CD4-positive, alpha-beta T cell treated with Interleukin-4 for 4 hours (primary cell): ENCODE results near the gene GARNL3.

Experiments
- DNase-seq: peaks from one replicate; pipeline ENCODE4 v3.0.0-alpha.2; 2020

GARNL3 gene

DNA sequence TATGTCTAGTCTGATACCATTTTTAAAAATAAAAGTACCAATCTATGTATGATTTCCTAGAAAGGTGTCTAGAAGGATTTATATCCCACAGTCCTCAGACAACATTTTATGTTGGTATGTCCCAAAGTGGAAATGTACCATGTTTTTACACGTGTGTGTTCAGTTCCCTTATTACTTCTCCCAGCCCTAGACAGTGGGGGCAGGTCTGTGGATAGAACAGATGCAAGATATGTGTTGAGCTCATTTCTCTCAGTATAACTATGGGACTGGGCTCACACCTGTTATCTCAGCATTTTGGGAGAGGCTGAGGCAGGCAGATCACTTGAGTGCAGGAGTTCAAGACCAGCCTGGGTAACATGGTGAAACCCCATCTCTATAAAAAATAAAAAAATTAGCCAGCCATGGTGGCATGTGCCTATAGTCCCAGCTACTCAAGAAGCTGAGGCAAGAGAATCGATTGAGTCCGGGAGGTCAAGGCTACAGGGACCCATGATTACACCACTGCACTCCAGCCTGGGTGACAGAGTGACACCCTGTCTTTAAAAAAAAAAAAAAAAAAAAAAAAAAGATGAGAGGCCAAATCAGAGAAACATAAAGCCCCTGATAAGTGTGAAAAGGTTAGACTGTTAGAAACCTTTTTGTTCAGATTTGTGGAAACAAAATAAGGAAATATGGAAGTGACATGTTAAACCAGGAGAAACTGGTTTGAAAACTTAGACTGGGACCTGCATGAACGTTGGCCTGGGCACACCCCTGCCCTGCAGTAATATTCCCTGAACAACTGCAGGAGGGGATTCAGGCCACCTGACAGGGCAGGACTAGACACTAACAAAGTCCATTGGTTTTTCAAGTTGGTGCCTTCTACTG, 125.0 kb downstream of the GARNL3 start:
- DNase-seq, result no peak

DNA sequence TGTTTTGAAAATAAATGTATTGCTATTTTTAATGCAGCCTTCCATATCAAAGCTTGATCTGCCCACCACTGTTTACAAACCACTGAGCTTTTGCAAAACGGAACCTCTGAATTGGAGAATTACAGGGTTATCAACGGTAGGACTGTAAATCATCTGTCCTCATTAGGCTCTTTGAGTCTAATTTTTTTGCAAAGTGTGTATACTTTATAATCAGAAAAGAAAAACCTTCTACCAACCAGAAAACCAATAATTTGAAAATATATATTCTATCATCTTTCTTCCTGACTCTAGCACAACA, 125.6 kb downstream of the GARNL3 start:
- DNase-seq, result no peak

DNA sequence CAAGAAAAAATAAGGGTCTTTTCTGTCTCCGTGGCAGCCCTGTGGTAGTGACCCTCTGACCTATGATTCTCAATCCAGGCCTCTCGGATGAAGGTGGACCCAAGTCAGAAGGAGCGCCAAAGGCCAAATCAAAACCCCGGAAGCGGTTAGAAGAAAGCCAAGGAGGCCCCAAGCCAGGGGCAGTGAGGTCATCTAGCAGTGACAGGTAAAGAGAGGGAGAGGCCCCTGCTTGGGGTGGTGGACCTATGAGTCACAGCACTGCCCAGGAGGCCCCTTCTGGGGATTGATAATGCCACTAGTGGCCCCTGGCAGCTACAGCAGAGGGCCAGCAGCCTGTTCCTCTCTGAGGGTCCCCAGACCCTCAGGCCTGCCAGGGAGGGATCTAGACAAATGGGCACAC, 126.0 kb downstream of the GARNL3 start:
- no peak for DNase-seq

DNA sequence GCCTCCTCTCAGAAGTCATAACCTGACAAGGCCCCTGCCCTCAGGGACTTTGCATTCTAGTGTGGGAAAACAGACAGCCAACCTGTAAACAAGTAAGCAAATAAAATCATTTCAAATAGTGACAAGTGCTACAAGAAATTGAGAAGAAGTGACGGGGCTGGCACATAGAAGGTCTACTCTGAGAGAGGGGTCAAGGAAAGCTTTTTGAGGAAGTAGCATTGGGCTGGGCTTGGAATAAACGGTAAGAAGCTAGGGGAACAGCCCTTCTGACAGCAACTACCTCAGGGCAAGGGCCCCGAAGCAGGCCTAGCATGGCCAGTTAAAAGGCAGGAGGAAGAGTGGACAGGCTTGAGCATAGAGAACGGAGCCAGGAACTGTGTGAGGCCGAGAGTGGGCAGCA, 127.6 kb downstream of the GARNL3 start:
- DNase-seq, result no peak

DNA sequence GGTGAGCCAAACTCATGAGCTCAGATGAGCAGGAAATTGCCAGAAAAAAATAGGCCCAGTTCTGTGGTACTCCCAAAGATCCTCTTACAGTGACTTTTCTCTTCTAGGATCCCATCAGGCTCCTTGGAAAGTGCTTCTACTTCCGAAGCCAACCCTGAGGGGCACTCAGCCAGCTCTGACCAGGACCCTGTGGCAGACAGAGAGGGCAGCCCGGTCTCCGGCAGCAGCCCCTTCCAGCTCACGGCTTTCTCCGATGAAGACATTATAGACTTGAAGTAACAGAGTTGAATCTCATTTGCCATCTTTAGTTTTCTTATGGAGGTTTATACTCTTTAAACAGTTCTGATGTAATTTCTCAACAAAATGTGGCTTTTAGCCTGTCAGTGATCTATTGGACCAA, 128.4 kb downstream of the GARNL3 start:
- DNase-seq, result no peak

DNA sequence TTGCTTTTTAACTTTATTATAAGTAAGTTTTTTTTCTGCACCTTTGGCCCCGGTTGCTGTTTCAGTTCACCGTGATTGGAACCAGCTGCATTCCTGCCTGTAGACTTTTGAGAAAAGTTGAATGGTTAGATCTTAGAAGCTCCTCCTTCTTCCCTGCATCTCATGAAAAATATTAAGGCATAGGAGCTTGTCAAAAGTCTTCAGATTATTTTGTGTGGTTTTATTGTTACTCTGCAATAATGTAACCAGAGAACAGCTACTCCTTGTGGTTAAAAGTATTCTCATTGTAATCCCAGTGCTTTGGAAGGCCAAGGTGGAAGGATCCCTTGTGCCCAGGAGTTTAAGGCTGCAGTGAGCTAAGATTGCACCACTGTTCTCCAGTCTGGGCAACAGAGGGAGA, 129.1 kb downstream of the GARNL3 start:
- DNase-seq, result no peak

DNA sequence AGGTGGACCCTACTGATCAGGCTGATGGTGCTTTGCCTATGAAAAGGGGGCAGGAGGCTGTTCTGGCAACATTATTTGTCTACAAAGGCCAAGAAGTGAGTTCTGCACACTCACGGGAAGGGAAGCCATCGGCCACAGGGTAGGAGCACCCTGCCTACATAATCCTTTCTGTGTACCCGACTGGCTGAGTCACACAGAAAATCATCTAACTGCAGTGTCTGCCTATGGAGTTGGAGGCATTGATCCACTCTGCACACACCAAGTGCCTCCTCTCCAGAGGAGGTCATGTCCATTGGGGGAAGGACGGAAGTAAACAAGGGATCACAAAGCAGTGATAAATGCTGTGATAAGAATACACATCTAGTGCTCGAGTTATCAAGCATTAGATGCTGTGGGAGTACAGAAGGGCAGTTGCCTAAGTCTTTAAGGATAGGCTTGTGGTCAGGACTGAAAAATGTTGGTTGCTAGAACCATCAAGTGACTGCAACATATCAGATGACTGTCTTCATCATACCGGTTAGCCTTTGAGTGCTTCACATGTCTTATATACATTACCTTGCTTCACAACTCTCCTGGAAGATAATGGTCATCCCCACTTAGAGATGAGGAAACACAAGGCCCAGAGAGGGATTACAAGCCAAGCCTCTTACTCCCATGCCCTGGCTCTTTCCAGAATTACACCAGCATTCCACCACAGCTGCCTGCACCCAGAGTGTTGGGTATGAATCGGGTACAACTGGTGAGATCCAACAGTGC, 131.1 kb downstream of the GARNL3 start:
- DNase-seq, result no peak

DNA sequence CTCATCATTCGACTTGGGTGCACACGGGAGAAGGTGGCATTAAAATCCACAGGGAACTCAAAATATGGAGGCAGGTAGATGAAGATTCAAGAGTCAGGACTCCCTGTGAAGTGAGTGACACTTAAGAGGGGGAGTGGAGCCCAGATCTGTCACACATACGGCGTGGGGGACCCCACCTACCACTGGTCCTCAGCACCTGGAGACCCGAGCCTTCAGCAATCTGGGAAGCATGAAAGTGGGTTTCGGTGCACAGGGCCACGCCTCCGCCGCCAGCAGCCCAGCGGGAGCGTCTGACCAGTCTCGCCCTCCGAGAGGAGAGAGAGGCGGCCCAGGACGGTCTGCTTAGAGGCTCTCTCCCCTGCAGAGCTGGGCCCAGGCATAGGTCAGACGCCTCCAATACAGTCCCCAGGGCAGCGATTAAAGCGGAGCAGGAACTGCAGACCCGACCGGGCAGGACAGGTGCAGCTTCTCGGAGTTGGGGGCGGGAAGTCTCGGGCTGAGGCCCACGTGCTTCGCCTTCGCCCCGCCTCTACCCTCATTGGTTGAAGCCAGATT, 131.8 kb downstream of the GARNL3 start:
- DNase-seq, result no peak

DNA sequence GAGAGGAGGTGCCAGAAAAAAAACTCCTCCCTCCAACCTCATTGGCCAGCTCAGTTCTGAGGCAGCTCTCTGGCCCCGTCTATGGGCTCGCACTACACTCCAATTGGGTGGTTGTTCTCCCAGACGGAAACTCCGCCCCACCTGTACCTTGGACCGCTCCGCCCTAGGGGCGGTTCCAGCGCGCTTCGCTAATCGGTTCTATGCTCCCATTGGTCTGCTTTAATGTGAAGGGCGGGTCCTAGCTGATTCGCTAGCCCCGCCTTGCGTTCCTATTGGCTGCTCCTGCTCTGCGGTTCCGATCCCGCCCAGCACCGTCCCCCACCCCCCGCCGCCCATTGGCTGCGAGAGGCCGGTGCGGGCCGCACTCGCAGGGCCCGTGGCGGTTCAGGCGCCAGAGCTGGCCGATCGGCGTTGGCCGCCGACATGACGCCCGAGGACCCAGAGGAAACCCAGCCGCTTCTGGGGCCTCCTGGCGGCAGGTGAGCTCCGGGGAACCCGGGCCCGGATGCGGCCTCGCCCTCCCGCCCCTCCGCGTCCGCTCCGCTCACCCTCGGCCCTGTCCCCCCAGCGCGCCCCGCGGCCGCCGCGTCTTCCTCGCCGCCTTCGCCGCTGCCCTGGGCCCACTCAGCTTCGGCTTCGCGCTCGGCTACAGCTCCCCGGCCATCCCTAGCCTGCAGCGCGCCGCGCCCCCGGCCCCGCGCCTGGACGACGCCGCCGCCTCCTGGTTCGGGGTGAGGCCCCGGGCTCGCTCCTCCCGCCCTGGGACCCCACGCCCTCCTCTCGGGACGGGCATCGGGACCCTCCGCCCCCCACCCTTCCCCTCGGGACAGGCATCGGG, 132.5 kb downstream of the GARNL3 start, which contains the start of gene SLC2A8:
SLC2A8 (plus strand) TSS at position 362 of the 838 bp plus-strand sequence; CDS start at position 424, 62 bp downstream.
- DNase-seq, result peak; percentile 96

DNA sequence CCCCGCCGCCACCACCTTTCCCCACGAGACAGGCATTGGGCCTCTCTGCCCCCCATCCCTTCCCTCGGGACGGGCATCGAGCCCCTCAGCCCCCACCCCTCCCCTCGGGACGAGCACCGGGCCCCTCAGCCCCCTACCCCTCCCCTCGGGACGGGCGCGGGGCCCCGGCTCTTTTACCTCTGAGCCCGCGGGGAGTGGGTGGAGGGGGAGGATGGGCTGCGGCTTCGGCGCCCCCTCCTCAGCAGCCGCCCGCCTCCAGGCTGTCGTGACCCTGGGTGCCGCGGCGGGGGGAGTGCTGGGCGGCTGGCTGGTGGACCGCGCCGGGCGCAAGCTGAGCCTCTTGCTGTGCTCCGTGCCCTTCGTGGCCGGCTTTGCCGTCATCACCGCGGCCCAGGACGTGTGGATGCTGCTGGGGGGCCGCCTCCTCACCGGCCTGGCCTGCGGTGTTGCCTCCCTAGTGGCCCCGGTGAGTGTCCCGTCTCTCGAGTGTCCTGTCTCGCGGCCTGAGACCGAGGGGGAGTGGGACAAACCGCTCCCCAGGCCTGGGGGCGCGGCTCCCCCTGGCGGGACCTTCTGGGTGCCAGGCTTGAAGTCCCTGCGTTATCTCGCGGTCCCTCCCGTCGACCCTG, 133.2 kb downstream of the GARNL3 start:
- peak; percentile 11 for DNase-seq

DNA sequence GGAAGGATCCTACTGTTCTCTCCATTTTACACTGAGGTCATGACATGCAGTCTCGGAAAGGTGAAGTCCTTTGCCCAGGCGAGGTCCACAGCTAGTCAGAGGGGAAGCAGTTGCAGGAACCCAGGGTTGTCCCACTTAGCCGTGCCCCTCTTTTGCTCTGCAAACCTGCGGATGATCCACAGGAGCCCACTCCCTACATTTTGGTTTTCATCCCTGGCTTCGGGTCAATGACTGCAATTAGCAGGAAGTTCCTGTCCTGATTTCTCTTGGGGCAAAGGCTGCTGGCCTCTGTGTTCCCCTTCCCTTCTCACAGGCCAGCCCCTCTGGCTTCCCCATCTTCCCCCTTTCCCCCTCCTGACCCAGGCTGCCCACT, 133.7 kb downstream of the GARNL3 start:
- DNase-seq, result no peak

DNA sequence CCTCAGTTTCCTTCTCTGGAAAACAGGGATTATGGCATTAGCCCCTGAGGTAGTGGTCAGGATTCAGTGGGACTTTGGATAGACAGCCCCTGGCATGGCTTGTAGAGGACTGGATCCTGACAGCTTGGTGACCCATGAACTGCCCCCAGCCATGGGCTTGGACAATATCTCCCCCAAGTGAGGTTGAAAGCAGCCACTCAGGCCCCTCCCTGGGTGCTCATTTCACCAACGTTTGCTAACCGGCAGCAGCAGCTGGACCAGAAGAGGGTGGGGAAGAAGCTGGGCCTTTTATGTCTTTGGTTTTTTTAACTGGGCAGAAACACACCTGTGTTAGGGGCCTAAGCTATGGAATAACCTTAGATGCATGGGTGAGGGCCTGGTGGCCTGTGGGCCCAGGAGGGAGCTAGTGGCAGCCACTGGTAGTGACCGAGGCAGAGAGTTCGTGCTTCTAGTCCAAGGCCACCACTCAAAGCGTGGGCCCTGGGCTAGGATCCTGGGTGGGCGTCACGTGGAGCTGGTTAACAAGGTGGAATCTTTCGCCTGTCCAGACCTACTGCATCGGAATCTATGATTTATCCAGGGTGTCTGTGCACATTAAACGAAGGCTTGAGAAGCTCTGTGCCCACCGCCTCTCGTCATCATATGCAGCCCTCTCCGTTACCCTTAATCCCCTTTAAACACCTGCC, 134.3 kb downstream of the GARNL3 start:
- DNase-seq, result no peak

DNA sequence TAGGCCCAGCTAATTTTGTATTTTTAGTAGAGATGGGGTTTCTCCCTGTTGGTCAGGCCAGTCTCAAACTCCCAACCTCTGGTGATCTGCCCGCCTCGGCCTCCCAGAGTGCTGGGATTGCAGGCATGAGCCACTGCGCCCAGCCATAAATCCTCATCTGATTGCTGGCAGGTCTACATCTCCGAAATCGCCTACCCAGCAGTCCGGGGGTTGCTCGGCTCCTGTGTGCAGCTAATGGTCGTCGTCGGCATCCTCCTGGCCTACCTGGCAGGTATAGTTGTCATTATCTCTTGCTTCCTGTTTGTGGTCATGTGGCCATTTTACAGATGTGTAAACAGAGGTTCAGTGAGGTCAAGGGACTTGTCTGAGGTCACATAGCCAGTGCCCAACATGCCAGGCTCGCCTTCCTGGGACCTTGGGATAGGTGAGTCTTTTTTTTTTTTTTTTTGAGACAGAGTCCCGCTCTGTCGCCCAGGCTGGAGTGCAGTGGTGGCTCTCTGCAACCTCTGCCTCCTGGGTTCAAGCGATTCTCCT, 135.2 kb downstream of the GARNL3 start:
- no peak for DNase-seq

DNA sequence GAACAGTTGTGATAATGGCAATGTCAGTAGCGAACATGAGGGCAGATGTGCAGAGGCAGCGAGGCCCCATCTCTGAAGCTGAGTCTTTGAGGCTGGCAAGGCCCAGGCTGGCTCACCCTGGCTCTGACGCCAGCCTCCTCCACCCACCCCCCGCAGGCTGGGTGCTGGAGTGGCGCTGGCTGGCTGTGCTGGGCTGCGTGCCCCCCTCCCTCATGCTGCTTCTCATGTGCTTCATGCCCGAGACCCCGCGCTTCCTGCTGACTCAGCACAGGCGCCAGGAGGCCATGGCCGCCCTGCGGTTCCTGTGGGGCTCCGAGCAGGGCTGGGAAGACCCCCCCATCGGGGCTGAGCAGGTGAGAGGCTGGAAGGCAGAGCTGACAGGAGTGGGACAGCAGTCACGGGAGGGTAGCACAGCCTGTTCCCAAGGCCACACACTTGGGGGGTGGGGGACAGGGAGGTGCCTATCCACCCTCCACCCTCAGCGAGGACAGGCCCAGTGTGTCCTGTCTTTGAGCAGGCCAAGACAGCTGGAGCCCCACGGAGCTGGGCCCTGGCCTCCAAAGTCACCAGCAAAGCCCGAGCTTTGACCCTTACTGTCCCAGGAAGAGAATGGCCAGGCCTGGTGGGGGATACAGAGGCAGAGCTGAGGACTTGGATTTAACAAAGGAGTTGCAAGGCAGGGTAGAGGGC, 138.0 kb downstream of the GARNL3 start:
- DNase-seq, result no peak

DNA sequence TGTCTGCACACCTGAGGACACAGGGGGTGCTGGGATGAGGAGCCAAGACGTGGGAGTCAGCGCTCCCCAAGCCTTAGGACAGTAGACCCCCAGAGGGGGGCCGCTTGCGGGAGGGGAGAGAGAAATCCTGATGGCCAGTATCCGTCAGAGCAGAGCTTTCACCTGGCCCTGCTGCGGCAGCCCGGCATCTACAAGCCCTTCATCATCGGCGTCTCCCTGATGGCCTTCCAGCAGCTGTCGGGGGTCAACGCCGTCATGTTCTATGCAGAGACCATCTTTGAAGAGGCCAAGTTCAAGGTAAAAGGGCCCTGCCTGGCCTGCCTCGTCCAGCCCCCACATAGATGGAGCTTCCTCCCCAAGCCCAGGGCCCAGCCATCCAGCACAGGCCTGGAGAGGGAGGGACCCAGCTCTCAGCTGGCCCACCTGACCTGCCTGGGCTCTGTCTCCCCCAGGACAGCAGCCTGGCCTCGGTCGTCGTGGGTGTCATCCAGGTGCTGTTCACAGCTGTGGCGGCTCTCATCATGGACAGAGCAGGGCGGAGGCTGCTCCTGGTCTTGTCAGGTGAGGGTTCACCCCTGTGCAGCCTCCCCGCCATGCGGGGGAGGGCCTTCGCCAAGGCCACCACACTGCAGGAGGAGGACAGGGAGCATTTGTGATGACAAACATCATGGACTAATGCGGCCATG, 139.1 kb downstream of the GARNL3 start:
- DNase-seq, result no peak

DNA sequence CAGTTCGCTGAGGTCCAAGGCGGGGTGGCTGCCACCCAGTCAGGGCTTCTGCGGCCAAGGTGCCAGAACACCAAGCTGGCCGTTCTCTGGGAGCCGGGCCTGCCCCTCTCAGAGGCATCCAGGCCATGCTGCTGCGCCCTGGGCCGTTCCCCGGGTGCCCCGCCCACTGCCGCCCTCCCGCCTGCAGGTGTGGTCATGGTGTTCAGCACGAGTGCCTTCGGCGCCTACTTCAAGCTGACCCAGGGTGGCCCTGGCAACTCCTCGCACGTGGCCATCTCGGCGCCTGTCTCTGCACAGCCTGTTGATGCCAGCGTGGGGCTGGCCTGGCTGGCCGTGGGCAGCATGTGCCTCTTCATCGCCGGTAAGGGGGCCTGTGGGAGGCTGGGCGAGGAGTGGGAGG, 140.1 kb downstream of the GARNL3 start:
- no peak for DNase-seq

DNA sequence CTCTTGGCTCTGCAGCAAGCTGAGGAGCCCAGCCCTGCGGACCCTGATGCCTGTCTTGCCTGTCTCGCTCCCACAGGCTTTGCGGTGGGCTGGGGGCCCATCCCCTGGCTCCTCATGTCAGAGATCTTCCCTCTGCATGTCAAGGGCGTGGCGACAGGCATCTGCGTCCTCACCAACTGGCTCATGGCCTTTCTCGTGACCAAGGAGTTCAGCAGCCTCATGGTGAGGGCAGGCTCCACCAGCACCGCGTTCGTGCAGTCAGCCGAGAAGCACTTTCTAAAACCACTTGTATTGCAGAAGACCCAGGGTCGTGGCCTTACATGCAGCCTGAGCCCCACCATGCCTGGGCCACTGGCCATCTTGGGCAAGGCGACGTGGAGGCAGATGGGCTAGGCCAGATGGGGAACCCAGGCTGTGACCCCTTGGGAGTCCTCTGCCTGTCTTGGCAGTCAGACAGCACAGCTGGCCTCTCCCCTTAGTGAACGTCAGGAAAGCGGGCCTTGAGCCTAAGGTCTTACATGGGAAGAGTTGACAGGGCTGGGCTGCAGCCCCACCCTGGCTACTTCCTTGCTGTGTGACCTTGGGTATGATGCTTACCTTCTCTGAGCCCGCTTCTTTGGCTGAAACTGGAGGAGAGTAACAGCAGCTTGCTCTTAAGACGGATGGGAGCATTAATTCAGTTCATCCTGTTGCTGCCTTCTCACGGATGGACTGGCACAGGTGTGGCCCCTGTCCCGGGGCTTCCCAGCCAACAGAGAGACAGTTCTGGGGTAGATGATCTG, 141.0 kb downstream of the GARNL3 start:
- DNase-seq, result no peak

DNA sequence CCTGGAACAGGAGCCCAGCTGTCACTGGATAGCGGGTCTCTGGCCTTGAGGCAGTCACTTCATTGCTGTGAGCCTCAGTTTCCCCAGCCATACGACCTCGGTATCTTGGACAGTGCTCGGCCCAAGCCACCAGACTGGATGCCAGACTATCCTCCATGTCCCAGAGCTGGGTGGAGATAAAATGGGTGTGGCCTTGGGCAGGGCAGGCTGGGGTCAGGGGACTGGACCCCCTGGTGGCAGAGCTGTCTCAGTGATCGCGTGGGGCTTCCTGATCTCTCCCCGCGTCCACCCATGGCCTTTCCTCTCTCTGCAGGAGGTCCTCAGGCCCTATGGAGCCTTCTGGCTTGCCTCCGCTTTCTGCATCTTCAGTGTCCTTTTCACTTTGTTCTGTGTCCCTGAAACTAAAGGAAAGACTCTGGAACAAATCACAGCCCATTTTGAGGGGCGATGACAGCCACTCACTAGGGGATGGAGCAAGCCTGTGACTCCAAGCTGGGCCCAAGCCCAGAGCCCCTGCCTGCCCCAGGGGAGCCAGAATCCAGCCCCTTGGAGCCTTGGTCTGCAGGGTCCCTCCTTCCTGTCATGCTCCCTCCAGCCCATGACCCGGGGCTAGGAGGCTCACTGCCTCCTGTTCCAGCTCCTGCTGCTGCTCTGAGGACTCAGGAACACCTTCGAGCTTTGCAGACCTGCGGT, 142.4 kb downstream of the GARNL3 start:
- DNase-seq, result no peak

DNA sequence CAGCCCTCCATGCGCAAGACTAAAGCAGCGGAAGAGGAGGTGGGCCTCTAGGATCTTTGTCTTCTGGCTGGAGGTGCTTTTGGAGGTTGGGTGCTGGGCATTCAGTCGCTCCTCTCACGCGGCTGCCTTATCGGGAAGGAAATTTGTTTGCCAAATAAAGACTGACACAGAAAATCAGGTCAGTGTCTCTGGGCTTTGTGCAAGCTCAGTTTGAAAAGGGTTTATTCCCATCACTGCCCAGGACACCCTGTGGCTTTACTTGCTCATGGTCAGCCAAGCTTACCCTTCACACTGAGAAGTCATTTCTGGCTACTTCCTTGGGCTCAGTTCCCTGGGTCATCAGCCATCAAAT, 142.9 kb downstream of the GARNL3 start:
- no peak for DNase-seq
